NCI-H128 (cell line): ENCODE data around the gene EIF3F.

Experiments
- DNase-seq: peaks from one replicate; lab custom pipeline; 2025; ENCODE audit not compliant: unreplicated experiment; lab: John Stamatoyannopoulos, UW

The EIF3F gene

DNA sequence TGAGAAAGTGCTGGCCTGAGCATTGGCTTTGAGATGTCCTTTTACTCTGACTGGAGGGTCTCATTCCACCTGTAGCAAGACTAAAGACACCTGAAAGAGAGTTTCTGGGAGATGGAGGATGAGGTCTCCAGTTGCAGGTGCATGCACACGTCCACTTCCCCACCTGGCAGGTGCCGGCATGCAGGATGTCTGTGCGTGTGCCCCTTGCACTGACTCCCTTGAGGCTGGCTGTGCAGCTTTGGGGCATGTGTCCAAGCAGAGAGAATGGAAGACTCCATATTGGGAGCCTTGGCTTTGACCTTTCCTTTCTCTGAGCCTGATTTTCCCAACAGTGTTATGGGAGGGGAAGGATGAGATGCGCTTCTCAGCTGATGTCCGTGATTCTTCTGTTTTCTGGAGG is 49.8 kb downstream of the EIF3F start:
- DNase-seq = no peak

DNA sequence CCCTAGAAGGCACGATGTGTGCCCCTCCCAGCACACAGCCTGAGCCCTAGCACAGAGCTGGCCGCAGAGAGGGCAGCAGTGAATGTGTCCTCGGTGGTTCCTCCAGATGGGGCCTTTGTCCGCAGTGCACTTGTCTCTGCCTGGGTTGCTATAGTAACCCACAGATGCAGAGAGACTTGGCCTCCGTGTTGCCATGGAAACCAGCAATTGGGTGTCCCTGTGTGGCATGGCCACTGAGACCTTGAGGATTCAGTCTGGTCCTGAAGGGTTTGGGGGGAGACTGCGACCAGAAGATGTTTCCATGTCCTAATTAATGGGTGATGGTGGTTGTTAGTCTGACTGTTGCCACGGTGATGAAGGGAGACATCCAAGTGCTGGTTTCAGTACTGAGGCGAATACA is 51.3 kb downstream of the EIF3F start:
- no peak for DNase-seq

DNA sequence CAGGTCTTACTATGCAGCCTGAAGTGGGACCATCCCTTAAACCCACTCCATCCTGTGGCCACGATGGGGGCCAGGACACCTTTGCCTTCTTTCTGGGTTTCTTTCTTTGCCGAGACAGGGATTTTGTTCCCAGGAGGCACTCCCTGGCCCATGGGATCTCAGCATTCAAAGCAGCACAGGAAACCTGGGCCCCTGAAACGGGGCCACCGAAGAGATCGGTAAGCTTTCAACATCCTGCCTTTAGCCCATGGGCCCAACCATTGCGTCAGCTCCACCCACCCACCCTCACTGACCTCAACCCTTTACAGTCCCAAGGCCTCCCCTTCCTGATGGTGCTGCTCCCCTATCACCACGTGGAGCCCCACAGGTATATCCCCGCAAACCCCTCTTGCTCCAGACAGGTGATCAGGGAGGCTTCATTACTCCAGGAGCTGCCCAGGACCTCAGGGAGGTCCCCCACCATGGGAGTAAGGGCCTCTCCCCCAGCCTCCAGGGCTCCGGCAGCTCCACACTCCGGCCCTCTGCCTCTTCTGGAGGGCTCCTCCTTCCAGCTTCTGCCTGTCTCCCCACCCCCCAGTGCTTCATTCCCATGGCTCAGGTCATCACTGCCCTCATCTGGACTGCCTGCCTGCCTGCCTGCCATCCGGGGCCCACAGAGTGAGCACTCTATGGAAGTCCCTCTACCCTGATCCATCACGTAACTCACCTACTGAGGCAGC is 51.8 kb downstream of the EIF3F start:
- DNase-seq = no peak

DNA sequence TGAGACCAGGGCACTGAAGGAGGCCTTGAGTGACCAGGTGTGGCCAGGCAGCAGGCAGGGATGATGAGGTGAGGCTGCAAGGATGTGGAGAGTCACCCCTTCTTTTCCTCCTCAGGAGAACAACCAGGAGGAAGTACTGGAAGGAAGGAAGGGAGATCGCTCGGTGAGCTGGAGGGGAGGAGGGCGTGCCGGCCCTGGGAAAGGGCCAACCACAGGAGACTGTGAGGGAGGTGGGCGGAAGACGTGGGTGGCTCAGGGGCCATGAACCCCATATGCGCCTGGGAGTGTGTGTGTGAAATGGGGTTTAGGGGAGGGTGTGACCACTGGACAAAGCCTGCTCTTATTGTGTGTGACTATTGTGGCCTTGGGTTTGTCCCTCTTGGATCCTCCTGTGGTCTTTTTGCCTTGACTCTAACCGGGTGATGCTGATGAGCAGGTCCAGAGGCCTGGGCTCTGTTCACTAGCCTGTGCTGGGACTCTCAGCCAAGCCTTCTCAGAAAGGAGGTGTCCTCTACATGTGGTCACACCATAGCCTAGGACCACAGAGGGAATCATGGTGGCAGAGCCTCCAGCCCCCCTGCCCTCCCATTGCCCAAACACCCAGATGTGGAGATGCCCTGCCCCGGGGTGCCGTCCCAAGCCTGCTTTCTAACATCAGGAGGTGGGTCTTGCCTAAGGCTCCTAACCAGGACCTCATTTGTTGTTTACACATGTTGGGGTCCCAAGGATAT is 52.6 kb downstream of the EIF3F start:
- DNase-seq = no peak

DNA sequence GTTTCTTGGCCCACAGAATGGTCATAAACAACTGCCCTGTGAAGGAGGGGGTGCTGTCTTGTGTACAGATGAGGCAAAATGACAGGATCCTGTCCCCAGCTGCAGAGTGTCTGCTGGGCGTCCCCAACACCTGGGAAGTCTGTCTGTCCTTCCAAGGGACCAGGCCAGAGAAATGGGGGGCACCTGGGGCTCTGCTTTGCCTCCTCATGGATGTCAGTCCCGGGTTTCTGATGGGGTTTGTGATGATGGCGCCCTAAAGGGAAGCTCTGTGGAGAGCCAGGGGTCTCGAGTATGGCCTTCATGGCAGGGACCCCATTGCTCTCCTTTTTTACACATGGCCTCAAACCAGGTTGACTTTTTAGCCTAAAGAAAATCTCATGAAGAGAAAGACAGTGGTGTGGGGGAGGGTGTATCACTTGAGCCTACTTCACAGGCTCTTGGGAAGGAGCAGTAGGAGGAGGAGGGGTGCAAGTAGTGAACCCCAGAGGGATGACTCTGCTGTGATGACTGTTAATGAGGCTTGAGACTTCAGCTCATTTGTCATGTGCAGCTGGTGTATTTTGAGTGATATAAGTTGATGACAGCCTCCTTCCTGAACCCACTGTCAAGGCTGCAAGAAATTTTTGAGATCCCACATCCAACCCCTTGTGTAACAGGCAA is 53.3 kb downstream of the EIF3F start:
- DNase-seq = no peak

DNA sequence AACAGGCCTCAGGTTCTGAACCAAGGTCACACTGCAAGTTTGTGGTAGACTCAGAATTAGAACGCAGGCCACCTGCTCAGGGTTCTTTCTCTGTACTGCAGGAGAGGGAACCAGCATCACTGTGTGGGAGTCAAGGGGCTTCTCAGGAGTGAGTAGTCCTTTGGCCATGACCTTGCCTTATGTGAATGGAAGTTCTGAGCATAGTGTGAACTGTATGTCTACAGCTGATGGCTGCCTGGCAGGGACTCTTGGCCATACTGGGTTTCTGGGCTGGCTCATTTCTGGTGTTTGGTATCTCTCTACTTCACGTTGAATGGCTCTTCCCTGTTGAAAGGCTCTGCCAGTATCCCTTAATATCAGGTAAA is 53.8 kb downstream of the EIF3F start:
- DNase-seq = no peak

DNA sequence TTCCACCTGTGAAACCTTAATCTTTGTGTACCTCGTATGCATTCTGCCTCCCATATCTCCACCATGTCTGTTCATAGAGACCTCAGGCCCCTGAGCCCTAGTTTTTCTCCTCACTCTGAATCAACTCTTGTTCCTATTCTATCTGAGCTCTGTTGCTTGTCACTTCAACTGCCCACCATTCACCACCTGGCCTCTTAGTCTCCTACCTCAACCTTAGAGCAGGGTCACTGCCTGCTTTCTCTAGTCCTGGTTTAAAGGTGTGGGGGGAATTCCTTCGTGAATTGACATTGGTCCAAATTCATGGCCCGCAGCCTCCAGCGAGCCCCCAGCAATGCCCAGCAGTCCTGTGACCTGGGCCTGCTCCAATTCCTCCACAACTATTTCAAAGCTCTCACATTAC is 54.4 kb downstream of the EIF3F start:
- DNase-seq = no peak

DNA sequence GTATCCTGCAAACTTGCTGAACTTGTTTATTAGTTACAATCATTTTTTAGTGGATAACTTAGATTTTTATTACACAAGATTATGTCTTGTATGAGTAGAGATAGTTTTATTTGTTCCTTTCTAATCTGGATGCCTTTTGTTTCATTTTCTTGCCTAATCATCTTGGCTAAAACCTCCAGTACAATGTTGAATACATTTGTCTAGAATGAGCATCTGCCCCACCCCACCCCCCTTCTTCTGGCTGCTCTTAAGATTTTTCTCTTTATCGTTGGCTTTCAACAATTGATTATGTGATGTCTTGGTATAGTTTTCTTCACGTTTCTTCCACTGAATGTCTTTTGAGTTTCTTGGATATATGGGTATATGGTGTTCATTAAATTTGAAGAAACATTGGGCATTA is 56.6 kb downstream of the EIF3F start:
- no peak for DNase-seq

DNA sequence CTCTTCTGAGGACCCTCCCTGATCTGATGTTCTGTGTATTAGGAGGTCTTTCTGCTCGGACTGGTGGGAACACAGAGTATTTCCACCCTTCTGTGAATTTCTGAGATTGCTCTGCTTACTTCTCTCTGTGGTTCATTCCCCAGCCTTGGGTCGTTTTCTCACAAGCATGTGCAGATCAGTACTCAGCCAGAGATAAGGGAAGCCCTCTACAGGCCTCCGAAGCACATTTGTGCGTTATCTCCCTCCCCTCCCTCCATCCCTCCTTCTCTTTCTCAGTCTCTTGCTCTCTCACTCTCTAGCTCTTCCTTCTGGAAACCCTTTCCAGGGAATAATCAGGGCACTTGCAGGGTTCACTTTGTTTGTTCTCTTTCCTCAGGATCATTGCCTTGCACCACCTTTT is 58.7 kb downstream of the EIF3F start:
- DNase-seq = no peak

DNA sequence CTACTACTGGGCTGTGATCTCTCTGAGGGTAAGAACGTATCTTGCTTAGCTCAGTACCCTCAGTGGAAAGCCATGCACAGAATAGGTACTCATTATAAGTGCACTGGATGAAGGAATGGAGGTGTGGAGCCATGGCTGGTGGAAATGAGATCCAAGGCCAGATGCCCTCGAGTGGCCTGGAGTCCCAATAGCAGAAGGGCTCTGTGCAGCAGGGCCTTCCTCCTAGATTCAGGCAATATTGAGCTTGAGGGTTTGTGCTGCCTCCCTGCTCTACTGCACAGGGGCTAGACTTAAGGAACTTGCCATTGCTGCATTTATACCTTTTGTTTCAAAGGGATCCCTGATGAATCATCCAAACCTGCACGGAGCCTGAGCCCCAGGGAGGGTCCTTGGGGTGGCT is 60.2 kb downstream of the EIF3F start:
- DNase-seq = no peak

DNA sequence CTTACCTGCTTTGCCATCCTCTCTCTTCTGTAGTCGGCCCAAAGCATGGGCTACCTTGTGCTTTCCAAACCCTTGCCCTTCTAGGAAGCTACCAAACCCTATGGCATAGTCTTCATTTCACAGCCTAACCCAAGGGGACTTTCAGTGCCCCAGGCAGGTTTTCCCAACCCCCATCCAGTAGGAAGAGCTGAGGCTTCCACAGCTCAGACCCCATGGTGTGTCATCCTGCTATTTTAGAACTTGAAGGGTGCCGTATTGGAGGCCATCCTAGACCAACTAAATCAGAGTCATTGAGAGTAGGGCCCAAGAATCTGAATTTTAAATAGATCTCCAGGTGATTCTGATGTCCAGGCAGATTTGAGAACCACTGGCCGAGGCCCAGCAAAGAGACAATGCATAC is 61.9 kb downstream of the EIF3F start:
- DNase-seq = no peak
